GM12875 (cell line): ENCODE measurements around the gene ASPN.

Experiments used
- H3K4me3 ChIP-seq: one replicate; pipeline ENCODE4 v1.5.1; 2011; ENCODE audit warnings: low read depth, low read length, control low read depth
- TF ChIP-seq, protein P1 (sequence below): IDR thresholded peaks from 2 replicates; pipeline ENCODE4 v1.5.1; 2011; ENCODE audit warnings: low read depth, mild to moderate bottlenecking, control low read depth, inconsistent platforms, low read length, moderate library complexity, borderline replicate concordance; ENCODE audit not compliant: insufficient read depth

ASPN gene

GRCh38 chr9:92524881-92525280 is 42.6 kb upstream of the ASPN start:
- H3K4me3 ChIP-seq, result no peak overlapping the region
- TF ChIP-seq, protein P1, sequence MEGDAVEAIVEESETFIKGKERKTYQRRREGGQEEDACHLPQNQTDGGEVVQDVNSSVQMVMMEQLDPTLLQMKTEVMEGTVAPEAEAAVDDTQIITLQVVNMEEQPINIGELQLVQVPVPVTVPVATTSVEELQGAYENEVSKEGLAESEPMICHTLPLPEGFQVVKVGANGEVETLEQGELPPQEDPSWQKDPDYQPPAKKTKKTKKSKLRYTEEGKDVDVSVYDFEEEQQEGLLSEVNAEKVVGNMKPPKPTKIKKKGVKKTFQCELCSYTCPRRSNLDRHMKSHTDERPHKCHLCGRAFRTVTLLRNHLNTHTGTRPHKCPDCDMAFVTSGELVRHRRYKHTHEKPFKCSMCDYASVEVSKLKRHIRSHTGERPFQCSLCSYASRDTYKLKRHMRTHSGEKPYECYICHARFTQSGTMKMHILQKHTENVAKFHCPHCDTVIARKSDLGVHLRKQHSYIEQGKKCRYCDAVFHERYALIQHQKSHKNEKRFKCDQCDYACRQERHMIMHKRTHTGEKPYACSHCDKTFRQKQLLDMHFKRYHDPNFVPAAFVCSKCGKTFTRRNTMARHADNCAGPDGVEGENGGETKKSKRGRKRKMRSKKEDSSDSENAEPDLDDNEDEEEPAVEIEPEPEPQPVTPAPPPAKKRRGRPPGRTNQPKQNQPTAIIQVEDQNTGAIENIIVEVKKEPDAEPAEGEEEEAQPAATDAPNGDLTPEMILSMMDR, result no peak

DNA sequence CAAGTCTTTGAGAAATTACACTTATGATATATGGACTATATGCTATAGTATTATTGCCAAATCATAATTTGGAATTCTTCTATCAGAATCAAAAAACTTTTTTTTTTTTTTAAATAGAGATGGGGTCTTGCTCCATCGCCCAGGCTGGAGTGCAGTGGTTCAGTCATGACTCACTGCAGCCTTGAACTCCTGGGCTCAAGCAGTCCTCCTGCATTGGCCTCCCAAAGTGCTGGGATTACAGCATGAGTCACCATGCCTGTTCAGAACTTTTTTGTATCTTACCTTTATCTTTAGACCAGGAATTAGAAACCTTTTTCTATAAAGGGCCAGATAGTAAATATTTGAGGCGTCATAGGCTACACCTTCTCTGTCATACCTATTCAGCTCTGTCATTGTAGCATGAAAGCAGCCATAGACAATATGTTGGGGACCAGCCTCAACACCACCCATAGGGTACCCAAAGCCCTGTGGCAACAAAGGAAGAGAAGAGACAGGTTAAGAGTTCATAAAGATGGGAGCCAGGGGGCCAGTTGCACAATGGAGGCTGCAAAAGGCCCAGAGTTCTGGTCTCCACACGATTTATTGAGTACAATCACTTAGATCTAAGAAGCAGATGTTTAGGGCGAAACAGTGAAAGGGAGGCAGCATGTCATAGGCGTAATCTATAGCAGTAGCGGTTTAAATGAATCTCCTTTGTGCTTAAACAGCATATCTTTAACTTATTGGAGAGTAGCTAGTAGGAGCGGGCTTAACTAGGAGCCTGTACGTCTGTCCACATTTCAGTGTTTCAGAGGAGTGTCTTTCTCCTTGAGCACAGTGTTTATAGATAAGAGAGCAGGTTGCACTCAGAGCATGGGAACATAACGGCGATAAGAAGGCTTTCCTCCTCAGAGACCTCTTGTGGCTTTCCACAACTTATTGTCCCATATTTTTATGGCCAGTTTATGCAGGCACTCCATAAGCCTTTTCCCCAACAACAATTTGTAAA is 41.0 kb upstream of the ASPN start:
- H3K4me3 ChIP-seq, result no peak overlapping the region
- TF ChIP-seq, protein P1, result no peak

GRCh38 chr9:92520837-92521236 is 38.5 kb upstream of the ASPN start:
- TF ChIP-seq, protein P1, result no peak

DNA sequence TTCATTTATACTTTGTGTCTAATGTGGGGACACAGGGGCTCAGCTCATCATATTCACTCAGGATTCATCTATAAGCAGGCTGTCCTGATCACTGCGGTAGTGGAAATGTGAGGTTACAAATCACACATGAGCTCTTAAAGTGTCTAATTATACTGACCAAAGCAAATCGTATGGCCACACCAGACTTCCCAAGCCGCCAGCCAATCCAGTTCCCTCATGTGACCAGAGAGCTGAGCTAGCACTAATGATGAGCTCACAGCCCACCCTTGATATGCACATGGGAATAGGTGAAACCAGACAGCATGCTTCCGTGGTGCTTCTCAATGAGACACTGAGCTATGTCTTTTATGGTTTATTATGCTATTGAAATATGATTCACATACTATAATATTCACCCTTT is 35.9 kb upstream of the ASPN start:
- H3K4me3 ChIP-seq, result no peak overlapping the region
- TF ChIP-seq, protein P1, result no peak

More at GRCh38 chr9:92520837-92521236, 38.5 kb upstream of the ASPN start:
- H3K4me3 ChIP-seq, result no peak overlapping the region

GRCh38 chr9:92517046-92517445 is 34.7 kb upstream of the ASPN start:
- H3K4me3 ChIP-seq, result no peak overlapping the region
- TF ChIP-seq, protein P1, result no peak

GRCh38 chr9:92516521-92516920 is 34.2 kb upstream of the ASPN start:
- TF ChIP-seq, protein P1, result no peak
- H3K4me3 ChIP-seq, result no peak overlapping the region

GRCh38 chr9:92514635-92515034 is 32.3 kb upstream of the ASPN start:
- TF ChIP-seq, protein P1, result no peak

More at GRCh38 chr9:92514635-92515034, 32.3 kb upstream of the ASPN start:
- H3K4me3 ChIP-seq, result no peak overlapping the region
